GM18873 (cell line): ENCODE results near the gene GRXCR2.
"Not testable (repeated sequence)": the region's sequence is repeated elsewhere in the genome, so short reads cannot be mapped to it uniquely, and the experiment has no call there.

Source experiments
- ATAC-seq: cut with Tn5 transposase; IDR thresholded peaks from one replicate; pipeline ENCODE4 v1.9.1; 2021; ENCODE audit warnings: mild to moderate bottlenecking, moderate library complexity, moderate number of reproducible peaks; ENCODE audit not compliant: unreplicated experiment, low FRiP score

Gene GRXCR2

DNA sequence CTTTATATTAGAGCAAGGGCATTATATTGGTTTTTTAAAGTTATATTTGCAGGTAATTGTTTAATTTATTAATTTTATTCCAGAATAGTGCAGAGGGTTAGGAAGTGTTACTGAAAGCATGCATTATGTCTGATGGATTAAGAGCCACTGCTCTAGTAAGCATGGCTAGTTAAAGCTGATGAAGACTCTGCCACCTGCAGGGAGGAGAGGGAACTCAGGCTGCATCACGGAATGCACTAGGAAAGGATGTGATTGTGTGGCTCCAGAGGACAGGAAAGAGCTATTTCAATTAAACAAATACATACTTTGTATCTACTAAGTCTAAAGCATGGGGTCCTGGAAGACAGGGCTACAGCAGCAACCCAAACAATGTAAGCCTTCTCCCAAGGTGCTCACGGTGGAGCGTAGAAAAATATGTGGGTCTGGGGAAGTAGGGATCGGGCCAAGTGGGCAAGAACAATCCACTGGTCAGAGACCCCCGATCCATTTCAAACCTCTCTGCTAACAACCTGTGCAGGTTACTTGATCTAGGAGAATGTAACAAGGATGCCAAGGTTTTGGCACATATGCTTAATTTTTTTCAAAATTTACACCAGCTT lies 15.3 kb upstream of the GRXCR2 start:
- ATAC-seq: no peak

DNA sequence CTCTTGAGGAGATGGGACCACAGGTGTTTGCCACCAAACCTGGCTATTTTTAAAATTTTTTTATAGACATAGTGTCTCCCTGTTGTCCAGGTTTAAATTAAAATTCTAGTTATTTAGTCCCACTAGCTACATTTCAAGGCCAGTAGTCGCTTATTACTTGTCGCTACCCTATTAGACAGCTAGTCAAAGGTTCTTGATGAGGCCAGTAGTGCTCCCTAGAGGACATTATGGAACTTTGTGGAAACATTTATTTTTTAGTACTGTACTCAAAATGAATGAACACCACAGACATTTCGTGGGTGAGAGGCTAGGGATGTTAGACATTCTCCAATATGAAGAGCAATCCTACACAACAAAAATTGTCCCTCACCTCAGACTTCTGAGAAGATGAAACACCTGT lies 14.4 kb upstream of the GRXCR2 start:
- ATAC-seq: no peak

DNA sequence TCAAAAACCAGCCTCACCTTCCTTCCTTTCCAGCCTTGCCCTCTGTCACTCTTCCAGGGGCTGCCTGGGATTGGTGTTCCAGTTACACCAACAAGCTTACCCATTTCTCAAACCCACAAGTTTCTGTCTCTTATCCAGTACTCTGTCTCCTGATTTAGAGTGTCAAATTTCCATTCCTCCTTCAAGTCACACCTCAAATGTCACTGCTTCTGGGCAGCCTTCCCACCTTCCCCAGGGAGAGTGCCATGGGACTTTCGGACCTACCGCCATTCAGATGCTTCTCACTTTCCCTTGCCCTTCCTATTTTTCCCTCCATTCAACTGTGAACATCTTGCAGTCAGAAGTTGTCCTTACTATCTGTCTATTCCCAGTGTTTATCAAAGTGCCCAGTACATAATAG lies 2.0 kb upstream of the GRXCR2 start:
- no peak for ATAC-seq

DNA sequence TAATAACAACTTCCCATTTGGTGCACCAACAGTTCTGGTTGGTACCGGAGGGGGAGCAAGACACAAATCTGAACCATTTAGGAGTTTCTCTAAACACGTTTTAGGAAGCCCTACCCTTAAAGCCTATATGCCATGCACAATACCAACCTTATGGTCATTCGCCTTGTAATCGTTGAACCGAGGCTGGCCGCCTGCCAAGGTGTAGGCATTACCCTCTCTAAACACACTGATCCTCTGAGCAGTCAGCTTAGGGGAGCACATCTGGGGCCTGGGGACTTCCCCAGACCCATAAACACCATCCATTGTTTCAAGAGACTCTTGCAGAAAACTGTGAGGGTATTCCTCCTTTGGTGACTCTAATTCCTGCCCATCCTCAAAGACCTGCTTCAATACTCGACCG lies 328 bp downstream of the GRXCR2 start:
- no peak for ATAC-seq

DNA sequence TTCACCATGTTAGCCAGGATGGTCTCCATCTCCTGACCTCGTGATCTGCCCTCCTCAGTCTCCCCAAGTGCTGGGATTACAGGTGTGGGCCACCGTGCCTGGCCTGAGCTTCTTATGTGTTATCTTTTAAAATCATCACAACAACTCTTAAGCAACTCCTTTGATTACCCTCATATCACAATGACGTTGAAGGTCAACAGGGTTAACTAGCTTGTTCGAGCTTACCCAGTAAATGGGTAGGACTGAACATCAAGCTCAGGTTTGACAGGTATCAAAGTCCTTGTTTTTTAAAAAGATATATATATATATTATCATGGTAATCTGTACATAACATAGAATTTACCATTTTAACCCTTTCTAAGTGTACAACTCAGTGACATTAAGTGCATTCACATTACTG lies 3.1 kb downstream of the GRXCR2 start:
- ATAC-seq: no peak

DNA sequence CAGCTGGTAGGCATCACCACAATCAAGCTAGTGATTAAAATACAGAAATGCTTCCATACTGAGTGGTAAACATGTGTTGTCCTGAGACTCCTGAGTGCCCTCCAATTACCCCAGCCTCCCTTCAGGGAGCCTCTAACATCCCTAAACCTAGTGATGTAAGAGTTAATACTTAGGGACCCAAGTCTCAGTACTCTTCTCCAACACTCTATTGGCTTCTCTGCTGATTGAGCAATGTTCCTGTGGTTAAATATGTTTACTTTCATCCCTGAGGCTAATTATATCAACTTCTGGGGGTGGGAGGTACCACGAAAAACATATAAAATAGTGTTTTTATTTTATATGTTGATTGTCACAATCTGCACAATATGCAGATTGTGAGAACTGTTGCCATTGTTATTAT lies 5.0 kb downstream of the GRXCR2 start:
- no peak for ATAC-seq

DNA sequence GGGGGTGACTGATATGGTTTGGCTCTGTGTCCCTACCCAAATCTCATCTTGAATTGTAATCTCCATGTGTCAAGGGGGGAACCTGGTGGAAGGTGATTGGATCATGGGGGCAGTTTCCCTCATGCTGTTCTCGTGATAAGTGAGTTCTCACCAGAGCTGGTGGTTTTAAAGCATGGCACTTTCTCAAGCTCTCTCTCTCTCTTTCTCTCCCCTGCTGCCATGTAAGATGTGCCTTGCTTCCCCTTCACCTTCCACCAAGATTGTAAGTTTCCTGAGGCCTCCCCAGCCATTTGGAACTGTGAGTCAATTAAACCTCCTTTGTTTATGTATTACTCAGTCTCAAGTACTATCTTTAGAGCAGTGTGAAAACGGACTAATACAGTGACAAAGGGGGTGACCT lies 8.4 kb downstream of the GRXCR2 start:
- not testable (repeated sequence) for ATAC-seq

DNA sequence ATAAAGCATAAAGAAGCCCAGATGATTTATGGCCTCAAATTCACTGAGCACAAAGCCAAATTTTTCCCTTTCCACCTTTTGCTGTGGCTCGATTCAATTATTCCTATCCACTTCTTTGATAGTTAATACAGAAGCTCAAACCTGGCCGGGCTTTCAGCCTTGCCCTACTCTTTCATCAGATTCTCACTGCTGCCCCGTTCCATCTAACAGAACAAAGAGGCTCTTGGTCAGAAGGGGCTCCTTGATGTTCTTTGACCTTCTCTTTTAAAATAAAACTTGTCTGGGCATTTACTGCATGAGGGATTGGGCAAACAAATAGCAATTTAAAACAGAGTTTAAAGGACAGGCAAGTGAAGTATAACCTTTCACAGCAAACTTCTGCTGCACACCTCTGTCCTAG lies 9.8 kb downstream of the GRXCR2 start:
- no peak for ATAC-seq

DNA sequence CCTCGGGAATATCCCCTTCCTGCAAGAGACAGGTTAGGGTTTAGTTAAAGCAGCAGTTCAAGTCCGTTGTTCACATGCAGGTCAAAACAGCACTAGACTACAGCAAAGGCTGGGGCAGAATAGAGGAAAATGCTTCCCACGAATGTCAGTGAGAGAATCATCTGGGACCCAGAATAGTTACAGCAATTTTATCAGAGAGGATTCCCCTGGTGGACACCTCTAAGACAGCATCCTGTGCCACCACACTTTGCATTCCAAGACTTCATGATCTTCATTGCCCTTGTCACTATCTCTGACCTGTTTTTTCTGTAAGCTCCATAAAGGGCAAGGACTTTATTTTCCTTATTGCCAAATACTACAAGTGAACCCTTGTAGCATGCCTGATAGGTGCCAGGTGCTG lies 12.9 kb downstream of the GRXCR2 start:
- ATAC-seq: no peak

DNA sequence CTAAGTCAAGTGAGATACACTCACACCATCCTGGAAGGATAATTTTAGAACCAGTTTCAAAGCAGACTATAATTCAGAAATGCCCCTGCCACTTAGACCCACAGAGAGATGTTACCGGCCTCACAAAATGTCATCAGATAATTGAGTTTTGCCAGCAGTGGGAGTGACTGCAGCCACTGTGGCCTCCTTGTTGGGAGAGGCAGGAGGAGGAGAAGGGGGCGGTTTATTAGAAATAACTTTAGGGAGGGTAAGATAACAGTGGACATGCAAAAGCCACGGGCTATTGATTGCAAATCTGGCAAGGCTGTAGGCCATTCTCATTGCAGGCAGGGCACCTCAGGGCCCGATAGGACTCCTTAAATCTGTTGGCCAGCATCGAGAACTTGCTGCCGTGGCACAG lies 13.4 kb downstream of the GRXCR2 start:
- ATAC-seq: no peak

DNA sequence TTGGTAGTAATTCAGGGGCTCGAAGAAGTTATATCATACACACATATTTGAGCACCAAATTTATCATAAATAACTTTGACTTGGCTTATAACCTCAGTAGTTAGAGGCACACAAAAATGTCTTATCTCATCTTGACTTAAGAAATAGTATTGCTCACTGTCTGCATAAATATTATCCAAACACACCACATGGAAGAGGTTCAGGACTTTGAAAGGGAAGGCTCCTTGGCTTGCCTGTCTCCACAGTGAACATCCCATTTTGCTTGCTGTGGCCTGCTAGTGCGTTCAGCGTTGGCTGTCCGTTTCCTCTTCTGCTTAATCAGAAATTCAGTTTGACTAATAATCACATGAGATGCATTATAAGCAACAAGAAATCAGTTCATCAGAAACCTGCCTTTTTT lies 13.9 kb downstream of the GRXCR2 start:
- ATAC-seq: no peak

DNA sequence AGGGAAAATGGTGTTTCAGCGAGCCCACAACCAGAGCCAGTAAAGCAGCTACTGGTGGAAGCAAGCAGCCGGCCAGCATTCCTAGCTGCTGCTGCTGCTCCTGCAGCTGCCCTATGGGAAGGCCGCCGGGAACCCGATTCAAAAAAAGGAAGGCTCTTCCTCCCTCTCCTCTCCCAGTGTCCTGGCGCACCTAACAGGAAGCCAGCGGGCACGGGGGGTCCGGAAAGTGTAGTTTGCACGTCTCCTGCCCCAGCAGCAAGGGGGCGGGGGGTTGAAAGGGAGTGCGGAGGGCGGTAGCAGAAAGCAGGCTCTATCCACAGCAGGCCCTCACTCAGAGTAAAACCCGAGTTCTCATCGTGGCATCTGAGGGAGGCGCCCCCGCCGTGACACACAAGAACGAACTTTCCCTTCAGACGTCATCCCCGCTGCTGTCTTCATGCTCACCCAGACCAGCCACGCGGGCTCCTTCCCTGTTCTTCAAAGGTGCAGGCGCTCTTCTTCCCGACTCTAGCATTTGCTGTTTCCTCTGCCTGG lies 16.5 kb downstream of the GRXCR2 start:
- ATAC-seq: no peak

DNA sequence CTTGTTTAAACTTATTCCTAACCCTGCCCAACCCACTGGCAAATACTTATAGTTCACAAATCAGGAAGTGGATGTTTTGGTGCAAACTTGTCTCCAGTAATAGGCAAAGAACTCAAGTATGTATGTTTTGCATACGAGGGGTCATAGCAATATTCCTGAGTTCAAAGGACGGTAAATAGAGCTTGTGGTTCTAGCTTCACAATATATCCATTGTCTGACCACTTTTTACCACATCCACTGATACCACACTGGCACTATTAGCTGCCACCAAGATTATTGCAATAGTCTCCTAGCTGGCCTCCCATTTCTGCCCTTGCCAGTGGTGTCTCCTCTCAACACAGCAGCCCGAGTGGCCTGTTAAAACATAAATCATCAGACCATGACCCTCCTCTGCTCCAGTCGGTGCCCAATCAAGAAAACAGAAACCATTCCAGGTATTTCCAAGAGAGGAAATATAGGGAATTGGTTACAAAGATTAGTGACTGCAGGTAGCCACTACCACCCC lies 17.0 kb downstream of the GRXCR2 start:
- ATAC-seq: no peak

DNA sequence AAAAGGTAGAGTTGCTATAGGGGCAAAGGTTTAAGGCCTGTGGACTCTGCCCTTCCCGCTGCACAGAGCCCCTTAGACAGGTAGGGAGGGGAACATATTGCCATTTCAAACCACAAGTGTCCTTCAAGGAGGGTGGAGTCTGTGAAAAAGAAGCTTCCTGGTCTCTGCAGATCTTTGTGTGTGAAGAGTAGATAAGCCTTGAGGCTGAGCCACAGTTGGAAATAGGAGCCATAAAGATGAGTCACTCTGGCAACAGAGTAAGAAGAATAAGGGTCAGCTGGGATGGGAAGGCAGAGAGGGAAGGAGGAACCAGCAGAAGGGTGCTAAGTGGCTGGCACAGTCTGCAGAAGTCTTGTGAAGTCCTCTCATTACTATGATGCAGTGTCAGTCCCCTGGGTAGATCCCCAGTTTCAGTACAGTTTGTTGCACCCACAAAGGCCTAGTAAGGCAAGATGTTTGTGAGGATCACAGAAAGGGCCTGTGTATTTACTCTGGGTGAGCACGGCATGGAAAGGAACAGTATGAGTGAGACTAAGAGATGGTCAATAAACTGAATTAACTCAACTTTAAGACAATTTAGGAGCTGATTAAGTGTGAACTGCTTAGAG lies 18.1 kb downstream of the GRXCR2 start:
- ATAC-seq: no peak

DNA sequence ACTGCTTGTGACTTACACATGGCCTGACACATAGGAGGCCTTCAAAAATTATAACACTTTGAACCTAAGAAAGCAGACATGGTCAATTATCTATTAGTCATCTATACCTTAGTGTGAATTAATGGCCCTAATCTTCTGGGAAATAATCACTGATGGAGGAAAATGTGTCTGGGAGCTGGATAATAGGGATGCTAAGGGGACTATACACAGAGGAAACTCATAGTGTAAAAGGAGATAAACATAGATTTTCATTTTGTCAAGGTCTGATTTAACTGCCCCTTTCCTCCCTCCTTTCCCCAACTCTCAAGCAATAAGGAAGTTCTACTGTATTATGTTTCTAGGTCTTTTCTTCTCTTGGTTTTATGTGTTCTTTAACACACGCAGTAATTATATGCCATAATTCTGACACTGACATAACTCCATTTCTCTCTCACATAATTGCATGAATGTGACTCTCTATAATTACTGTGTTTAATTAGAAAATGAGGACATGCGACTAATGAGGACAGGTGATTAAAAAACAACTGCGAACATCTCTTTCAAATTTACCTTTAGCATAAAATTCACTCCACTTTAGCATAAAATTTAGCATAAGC lies 18.9 kb downstream of the GRXCR2 start:
- no peak for ATAC-seq

DNA sequence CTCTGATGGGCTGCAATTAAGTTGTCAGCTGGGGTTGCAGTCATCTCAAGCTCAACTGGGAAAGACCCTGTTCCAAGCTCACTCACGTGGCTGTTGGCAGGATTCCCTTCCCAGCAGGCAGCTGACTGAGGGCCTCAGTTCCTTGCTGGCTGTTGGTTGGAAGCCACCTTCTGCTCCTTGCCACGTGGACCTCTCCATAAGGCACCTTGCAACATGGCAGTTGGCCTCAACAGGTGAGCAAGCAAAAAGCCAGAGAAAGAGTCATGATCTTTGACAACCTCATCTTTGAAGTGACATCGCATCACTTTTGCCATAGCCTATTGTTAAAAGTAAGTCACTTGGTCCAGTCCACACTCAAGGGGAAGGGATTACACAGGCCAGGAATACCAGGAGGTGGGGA lies 19.8 kb downstream of the GRXCR2 start:
- ATAC-seq: no peak

DNA sequence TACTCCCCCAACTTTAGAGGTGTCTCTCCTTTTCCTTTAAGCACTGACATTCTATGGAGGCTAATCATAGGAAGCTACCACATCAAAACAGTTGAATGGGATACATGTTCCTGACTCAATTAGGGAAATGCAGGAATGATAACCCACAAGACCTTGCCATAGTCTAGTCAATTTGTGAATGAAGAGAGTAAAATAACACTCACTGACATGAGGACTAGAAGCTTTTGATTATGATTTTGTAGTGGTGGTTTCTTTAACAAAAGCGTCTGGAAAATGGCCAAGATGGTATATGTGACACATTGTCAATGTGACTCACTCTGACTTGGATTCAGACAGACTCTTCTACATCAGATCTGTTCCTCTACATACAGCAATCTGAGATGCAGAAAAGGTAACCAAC lies 24.0 kb downstream of the GRXCR2 start:
- ATAC-seq: no peak

DNA sequence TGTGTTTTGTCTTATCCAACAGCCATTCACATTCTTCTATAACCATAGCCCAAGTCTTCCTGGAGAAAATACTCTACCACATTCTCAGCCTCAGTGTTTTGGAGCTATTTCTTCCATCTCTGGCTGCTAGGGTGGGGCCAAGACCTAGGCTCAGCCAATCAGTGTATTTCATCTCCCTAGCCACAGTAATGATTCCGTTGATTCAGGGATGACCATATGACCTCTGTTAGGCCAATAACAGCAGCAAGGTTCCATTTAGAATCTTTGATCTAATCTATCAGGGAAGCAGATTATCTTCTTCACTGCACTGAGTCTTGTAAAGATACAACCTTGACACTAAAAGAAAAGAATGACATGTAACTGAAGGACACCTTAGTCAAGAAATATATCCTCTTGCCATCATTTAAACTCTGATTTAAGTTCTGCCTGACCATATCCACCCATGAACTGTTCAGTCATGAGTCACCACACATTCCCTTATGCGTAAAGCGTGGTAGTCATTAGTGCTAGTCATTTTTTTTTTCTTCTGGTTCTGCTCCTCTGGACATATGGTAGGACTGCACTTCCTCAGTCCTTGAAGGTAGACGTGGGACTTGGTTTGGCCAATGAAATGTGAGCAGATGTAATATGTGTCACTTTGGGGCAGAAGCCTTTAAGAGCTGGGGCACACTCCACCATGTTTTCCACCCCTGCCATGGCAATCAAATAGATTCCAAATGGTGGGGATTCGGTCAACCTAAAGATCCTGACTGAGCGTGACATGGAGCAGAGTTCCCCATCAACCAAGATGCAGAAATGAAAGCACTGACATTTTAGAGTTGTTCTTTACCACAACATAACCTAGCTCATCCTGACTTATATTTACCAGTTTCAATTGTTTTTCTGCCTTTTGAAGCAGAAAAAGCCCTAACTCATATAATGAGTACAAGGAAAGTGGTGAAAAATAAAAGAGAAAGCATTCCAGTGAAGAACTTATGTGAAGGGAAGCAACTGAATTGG lies 25.0 kb downstream of the GRXCR2 start:
- no peak for ATAC-seq

DNA sequence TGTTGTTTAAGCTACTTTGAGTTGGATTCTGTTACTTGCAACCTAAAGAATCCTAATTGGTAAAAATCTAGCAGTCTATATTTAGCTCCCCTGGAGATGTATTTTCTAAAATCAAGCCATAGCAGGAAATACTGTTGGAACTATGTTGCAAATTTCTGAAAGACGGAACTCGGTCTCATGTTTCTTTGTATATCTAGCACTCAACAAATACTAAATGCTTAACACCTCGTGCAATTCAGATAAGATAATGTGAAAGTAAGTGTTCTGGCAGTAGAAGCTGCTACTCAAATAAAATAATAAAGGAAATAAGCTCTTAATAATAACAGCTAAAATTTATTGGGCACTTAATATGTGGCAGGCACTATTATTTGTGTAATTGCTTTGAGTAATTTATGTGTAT lies 26.7 kb downstream of the GRXCR2 start:
- no peak for ATAC-seq

DNA sequence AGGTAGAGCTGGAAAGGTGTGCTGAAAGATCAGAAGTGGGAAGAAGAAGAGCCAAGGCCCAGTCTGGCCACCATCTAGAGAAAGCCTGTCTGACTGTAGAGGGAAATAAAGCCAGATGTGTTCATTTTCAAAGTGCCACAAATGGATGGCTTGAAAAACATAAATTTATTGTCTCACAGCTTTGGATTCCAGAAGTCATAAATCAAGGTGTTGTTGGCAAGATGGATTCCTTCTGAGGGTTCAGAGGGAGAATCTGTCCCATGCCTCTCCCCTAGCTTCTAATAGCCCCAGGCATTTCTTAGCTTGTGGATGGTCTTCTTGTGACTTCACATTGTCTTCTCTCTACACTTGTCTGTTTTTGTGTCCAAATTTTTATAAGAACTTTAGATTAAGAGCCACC lies 31.5 kb downstream of the GRXCR2 start:
- ATAC-seq: no peak
